ENCODE results near the gene PIRT.

- no peak for TF ChIP-seq EP300 (IDR thresholded peaks at IDR 0.05)
- TF ChIP-seq CTCF (IDR thresholded peaks at IDR 0.05): no peak
- TF ChIP-seq POLR2A (IDR thresholded peaks at IDR 0.05; ENCODE audit: low read depth): no peak
Observed at GRCh38 chr17:10785295-10785694, 52.6 kb downstream of the PIRT start.

Data from esophagus muscularis mucosa (tissue), 4 donors.